Measurements from ENCODE around the gene LCE3D.
"Not testable (repeated sequence)": the region's sequence is repeated elsewhere in the genome, so short reads cannot be mapped to it uniquely, and the experiment has no call there.

The LCE3D gene

DNA sequence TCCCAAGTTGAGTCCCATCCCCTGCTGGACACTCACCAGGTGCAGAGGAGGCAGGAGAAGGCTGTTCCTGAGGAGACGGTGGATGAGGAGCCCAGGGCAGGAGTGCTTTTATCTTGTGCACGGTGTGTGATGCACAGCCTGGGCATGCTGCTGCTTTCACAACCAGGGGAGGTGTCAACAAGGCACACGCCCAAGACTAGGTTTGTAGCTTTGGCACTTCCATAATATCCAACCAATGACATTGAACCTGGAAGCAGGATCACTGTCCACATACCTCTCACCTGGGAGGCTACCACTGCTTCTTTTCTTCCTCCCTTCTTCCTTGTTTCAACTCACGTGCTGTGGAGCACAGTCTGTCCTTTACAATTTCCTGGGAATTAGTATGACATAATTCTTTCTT, at the start of gene LCE3D:
LCE3D (minus strand) TSS at position 84 of the 400 bp plus-strand sequence. CDS start 580 bp downstream, outside the sequence.
- no peak for DNase-seq (ENCODE audit: low spot score)

DNA sequence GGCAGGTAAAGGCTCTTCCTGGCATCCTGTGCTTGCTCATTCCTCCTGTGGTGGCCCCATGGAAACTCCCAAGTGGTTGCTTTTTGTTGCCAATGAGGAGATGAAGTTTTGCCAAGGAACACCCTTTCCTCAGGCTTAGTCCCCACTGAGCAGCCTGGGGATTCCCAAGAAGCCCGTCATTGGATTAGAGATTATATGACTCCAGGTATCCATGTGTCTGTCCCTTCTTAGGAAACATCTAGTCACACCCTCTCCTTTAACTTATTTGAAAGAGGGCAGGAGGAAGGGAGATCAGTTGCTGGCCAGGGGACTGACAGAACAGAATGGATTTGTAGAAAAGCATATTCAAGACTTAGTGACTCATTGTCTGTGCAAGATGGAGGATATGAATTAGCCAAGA, 46.4 kb upstream of the LCE3D start:
- DNase-seq (ENCODE audit: low spot score) = no peak

DNA sequence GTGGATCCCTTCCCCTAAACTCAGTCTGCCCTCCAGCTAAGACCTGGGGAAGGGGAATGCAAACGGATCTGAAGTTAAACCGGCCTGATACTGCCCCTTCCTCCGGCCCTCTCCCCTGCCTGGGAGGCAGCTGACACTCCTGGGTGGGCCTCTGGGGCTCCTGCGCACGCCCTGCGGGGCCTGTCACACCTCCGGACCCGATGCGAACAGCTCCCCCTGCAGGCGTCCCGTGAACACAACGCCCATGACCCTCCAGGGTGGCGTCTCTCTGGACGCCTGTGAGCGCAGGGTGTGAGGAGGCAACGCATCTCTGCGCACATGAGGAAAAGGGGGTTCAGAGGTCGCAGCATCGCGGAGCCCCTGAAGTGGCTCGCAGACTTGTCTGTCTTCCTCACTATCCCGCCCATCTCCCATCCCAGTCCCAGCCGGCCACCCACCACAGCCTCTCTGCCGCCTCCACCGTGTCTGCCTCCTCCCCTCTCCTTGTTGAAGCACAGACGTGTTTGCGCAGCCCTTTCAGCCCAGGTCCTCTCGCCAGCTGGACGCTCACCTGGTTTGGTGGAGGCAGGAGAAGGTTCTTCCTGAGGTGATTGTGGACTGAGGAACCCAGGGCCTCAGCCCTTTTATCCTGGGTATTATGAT, 43.0 kb upstream of the LCE3D start:
- peak; percentile 20 for DNase-seq (ENCODE audit: low spot score)

DNA sequence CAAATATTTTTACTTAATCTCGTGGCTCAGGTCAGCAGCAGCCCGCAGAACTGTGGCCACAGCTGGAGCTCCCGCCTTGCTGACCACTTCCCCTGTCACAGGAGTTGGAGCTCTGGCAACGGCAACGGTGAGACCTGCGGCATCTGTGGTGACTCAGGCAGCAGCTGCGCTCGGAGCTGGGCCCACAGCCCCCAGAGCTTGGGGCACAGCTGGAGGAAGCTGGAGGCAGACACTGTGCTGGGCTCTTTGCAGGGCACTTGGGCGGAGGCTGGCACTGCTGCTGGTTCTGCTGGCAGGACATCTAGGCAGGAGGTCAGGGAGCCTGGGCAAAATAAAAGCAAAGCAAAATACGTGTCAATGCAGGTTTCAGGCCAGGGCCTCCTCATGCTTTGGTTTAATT, 42.5 kb upstream of the LCE3D start, which contains the start of gene LCE3A:
LCE3A (minus strand) TSS at position 301 of the 400 bp plus-strand sequence; CDS start at position 301, 0 bp downstream.
- no peak for DNase-seq (ENCODE audit: low spot score)

- DNase-seq (ENCODE audit: low spot score) = no peak
These were observed 41.7 kb upstream of the LCE3D start for GRCh38 chr1:152621993-152622392.

GRCh38 chr1:152613511-152613910, 33.2 kb upstream of the LCE3D start, which contains the start of gene LCE3B:
TSS of gene LCE3B (plus strand) at chr1:152613811. CDS start at chr1:152613811, 0 bp downstream.
- DNase-seq (ENCODE audit: low spot score) = no peak

DNA sequence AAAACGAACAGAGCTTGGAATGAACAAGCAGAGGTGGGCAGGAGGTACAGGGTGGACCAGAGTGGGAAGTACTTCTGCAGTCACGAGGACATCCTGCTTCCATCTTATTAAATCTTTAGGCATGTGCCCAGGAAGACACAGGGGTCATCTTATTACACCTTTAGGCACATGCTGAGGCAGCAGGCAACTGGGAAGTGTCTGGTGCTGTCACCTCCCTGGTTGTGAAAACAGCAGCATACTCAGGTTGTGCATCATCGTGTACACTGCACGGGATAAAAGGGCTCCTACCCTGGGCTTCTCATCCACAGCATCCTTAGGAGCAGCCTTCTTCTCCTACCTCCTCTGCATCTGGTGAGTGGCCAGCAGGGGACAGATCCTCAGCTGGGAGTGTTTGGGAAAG, 19.6 kb upstream of the LCE3D start, which contains the start of gene LCE3C:
LCE3C (plus strand) TSS at position 301 of the 400 bp plus-strand sequence. CDS start 498 bp downstream, outside the sequence.
- no peak for DNase-seq (ENCODE audit: low spot score)

- DNase-seq (ENCODE audit: low spot score) = no peak
These were observed 16.7 kb upstream of the LCE3D start for GRCh38 chr1:152596986-152597385.

GRCh38 chr1:152585586-152585985, 5.3 kb upstream of the LCE3D start:
- DNase-seq (ENCODE audit: low spot score) = no peak

DNA sequence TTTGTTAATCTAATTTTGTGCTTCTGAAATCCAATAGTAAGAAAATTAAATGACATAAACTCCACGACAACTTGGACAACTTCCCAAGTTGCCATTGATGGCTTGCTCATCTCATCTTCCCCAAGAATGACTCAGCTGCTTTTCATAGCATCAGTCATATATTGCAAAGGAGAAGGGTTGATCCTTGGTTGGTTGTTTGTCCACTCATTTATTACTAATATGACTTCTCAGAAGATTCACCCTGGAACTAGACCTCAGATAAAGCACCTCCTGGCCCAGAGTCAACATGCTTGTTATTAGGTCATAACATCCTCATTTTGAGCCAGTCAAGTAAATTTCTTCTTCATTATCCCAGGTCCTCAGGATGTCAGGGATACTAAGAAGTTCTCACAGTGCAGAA, 2.3 kb upstream of the LCE3D start:
- DNase-seq (ENCODE audit: low spot score) = no peak

DNA sequence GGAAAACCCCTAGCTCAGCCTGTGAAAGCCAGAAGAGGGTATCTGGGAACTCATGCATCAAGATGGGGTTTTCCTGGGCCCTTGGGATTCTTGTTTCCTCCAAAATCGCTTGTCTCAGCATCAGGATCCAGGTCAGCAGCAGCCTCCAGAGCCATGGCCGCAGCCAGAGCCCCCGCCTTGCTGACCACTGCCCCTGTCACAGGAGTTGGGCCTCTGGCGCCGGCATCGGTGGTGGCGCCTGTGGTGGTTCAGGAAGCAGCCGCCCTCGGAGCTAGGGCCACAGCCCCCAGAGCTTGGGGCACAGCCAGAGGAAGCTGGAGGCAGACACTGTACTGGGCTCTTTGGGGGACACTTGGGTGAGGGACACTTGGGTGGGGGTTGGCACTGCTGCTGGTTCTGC, 790 bp downstream of the LCE3D start:
- DNase-seq (ENCODE audit: low spot score) = not testable (repeated sequence)

DNA sequence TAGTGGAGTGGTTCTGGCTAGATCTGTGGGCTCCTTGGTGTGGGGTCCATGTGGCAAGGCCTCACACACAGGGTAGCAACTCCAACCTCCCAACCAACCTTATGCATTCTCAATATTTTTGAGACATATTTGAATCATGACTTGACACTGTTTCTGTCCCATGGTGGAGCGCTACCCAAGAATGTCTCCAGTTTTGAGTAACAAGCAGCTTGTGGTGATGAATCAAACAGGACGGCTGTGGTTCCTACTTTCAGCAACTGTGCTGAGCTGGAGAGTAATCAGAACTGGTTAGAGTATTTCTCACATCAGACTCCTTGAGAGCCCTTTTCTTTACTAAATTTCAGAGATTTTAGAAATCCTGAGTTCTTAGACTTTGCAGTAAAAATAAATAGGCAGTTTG, 3.1 kb downstream of the LCE3D start:
- no peak for DNase-seq (ENCODE audit: low spot score)

- no peak for DNase-seq (ENCODE audit: low spot score)
These were observed 13.6 kb downstream of the LCE3D start, which contains the start of gene LCE3E for GRCh38 chr1:152566681-152567080. TSS of gene LCE3E (minus strand) at chr1:152566780. CDS start at chr1:152566208, 572 bp downstream.

- DNase-seq (ENCODE audit: low spot score) = no peak
These were observed 14.6 kb downstream of the LCE3D start for GRCh38 chr1:152565535-152566215.

DNA sequence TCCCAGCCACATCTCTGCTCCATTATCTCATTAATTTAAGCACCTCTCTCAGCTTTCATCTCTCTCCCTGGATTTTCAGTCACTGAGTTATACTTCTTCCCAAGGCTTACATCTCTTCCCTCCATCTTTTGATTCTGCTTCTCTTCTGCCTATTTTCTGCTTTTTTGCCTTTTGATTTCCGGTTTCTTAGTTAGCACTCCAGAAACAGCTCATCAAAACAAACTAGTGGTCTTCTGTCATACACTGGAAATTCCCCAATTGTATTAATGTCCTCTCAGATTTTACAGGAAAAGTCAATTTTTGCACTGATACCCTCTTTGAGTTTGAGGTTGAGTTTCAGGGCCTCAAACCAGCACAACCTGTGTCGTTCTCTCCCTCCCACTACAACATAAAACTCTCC, 15.2 kb downstream of the LCE3D start:
- DNase-seq (ENCODE audit: low spot score) = no peak

DNA sequence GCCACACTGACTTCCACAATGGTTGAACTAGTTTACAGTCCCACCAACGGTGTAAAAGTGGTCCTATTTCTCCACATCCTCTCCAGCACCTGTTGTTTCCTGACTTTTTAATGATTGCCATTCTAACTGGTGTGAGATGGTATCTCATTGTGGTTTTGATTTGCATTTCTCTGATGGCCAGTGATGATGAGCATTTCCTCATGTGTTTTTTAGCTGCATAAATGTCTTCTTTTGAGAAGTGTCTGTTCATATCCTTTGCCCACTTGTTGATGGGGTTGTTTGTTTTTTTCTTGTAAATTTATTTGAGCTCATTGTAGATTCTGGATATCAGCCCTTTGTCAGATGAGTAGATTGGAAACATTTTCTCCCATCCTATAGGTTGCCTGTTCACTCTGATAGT, 32.0 kb downstream of the LCE3D start:
- DNase-seq (ENCODE audit: low spot score) = not testable (repeated sequence)

- no peak for DNase-seq (ENCODE audit: low spot score)
These were observed 33.6 kb downstream of the LCE3D start for GRCh38 chr1:152546704-152547103.

DNA sequence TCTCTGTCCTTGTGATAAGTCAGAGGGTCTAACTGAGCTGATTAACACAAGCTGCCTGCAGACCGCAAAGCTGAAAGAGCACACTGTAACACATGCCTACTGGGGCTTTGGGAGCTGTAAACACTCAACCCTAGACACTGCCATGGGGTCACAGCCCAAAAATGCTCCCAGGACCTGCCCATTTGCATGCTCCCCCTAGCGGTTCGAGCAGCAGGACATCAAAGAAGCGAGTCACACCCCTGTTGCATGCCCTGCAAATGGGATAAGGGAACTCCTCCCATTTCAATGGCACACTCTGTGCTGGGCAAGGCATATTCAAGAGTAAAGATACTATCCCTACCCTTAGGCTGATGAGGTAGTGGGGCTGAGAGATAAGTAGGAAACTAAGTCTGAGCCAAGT, 36.5 kb downstream of the LCE3D start:
- DNase-seq (ENCODE audit: low spot score) = no peak

GRCh38 chr1:152539901-152540300, 40.4 kb downstream of the LCE3D start:
- DNase-seq (ENCODE audit: low spot score) = no peak

- DNase-seq (ENCODE audit: low spot score) = no peak
These were observed 42.8 kb downstream of the LCE3D start for GRCh38 chr1:152537496-152537895.

DNA sequence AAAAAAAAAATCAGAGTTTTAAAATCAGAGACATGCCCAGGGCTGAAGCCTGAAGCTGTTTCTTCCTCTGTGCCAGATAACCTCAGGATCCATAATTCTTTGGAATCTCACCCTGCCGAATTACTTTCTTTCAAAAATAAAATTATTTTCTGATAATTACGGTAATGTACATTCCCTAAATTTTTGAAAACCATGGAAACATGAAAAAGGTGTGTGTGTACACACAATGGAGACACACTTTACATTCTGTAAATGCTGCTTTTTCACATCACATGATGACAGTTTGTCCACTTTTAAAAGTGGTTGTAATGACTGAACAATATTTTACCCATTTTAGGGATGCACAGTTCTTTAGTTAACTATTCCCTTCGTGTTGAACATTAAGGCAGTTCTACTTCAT, 44.5 kb downstream of the LCE3D start:
- no peak for DNase-seq (ENCODE audit: low spot score)

DNA sequence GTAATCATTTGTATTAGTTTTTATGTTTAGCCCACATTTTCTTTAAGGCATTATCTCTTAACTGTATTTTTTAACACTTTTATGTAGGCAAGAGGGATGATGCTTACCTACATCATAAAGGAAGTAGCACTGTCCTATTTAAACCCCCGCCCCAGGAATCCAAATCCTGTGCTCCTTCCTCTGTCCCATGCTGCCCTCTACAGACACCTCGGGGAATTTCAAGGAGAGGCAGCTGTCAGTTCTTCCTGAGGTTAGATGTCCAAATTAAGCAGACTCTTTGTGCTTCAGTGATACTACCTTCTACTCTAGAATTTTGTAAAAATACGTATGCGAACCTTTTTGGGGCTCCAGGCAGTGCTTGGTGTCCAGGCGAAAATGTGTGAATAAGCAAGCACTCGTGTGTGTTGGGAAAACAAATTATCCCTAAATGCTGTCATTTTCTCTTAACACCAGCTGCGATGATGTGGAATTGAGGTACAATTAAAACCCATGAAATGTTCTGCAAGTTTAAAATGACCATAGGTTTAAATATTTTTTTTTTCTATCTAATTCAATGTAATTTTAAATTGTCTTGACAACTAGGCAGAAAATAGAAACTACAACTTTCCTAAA, 46.9 kb downstream of the LCE3D start:
- peak; percentile 47 for DNase-seq (ENCODE audit: low spot score)

All from AG08396 (cell line).